NK-92 treated with Interleukin-12 subunit alpha and Interleukin-12 subunit beta, amount 100 ng/mL, for 24 hours (cell line): ENCODE results near the gene YTHDF1.

ENCODE experiments used
- DNase-seq: peaks from one replicate; lab custom pipeline; 2025; lab: John Stamatoyannopoulos, UW

Gene YTHDF1

DNA sequence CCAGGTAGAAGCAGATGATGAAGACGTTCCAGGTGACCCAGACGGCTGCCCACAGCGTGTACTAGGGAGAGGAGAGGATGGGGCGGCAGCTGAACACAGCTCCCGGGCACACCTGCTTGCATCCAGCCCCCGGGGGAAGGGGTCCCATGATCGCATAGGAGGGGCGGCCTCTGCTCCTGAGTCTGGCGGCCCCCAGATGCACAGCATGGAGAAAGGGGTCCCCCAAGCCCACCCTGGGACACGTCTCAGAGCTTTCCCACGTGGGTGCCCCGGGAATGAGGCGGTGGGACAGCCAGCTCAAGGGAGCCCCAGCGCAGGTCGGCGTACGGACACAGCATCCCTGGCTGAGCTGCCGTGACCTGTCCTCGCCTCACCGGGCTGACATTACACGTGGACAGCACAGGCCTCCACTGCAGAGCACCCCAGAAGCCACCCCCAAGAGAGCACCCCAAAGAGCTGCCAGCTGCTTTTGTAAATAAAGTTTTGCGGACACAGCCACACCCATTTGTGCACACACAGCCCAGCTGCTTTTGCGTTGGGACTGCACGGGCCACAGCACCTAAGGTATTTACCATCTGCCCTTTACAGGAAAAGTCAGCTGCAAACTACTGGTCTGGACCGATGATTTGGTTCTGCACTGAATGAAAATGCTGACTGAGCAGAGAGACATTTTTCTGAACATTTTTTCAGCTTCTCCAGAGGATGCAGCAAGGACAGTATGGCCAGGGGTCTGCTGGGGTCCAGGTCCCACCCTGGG is 33.1 kb upstream of the YTHDF1 start:
- no peak for DNase-seq

DNA sequence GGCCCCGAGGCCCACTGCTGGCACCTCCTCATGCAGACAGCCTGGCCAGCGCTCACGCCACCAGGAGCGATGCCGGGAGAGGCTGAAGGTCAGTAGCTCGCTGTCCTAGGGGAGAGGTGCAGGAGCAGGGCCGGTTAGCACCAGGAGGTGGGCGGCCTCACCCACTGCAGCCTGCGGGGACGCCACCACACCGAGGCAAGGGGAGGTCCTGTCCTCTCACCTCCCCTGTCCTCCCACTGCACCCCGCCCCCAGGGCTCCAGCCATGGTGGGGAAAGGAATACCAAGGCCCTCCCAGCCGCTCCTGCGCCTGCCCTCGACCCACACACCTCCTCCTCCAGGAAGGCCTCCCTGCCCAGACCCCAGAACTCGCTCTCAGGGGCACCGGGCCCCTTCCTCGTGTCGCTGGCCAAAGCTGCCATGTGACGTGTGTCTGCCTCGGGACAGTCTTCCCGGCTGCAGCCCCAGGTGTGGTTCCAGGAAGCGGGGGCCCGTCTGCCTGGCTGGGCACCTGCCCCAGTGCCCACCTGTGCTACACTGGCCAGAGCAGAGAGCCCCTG is 31.8 kb upstream of the YTHDF1 start:
- no peak for DNase-seq

DNA sequence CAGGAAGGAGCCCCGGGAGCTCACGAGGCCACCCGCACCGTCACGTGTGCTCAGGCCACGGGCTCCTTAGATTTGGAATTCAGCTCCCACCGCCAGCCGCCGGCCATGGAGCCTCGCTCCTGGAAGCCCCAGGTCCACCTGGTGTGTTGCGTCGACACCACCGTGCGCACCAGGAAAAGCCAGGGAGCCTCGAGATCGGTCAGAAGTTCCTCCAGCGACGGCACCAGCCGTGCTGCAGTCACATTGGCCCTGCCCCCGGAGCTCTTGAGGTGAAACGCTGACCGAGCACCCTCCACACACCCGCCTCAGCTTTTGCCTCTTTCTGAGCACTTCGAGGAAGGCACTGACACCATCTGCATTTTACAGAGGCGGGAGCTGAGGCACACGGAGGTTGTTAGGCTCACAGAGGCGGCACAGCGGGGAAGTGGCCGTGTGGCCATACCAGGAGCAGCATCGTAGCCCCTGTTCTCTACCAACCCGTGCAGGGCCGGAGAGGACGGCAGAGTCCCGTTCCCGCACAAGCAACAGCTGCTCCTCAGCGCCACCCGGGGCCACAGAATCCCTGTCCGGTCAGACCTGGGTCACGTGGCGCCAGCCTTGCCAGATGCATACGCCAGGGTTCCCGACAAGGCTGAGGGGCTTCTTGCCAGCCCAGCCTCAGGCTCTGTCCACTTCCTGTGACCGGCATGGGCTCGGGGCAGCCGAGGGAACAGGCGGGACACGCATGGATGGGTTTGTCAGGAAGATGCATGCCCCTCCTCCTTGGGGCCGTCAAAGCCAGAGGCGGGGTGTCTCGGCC is 30.8 kb upstream of the YTHDF1 start:
- no peak for DNase-seq

DNA sequence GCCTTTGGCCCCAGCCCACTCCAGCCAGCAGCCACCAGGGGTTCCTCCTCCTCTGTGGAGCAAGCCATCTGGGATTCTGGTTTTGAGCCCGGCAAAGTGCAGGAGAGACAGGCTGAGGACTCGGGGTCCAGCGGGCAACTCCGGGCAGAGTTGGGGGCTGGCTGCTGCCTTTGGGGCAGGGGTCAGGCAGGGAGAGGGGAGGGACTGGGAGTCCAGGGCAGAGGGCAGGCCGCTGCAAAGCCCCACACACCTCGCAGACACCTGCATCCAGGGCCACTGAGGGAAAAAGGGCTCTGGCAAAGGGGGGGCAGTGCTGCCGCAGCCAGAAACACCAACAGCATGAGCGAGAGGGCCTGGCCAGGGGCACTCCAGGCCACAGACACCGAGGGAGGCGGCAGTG is 28.5 kb upstream of the YTHDF1 start:
- no peak for DNase-seq

DNA sequence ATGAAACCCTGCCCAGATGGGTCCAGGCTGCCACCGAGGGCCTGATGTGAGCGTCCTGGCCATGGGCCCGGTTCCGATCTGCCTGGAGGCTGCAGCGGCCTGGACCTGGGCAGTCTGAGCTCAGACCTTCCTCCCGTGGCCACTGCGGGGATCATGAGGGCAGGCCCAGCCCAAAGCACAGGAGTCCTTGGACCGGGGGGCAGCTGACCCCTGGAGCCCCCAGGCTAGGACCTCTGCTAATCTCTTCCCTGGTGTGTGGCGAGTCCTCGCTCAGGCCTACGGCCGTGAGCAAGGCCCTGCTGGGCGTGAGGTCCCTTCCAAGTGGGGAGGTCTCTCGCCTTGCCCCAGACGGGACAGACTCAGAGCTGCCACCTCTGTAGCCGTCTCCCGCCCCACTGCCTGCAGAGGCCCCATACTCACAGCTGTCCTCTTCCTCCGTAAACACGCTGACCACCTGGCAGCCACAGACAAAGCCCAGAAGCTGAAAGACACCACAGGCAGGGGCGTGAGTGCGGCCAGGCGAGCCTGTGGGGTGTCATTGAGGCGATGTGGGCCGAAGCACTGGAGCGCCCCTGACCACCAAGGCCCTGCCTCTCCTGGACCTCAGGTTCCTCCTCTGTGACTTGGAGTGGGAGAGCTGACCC is 27.8 kb upstream of the YTHDF1 start:
- no peak for DNase-seq

DNA sequence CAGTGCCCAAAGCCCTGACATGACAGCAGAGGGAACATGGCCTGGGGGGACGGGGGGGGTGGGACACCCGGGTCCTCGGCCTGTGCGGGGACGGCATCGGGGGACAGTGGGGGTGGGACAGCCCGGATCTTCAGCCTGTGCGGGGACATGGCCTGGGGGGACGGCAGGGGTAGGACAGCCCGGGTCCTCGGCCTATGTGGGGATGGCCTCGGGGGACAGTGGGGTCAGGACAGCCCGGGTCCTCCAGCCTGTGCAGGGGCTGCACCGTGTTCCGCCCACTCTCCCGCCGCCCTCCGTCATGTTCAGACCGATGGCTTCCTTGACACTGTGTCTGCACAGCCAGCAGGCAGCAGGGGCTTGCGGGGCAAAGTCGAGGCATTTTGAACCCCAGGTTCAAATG is 26.8 kb upstream of the YTHDF1 start:
- DNase-seq, result no peak

DNA sequence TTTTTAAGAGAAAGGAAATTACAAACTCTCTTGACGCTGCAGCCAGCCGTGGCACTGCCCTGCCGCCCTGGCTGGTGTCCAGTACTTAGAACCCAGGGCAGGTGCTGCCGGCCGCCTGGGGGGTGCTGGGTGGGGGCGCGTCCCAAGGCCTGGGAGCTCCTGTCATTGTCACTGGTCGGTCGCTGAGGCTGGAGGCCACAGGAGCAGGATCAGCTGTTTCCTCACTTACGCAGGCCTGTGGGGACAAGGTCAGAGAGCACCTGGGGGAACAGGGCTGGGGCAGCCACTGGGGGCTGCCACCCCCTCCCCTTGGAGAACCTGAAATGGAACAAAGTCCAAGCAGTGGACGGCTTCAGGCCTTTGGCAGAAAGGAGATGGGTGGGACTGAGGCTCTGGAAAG is 25.3 kb upstream of the YTHDF1 start:
- DNase-seq, result no peak

DNA sequence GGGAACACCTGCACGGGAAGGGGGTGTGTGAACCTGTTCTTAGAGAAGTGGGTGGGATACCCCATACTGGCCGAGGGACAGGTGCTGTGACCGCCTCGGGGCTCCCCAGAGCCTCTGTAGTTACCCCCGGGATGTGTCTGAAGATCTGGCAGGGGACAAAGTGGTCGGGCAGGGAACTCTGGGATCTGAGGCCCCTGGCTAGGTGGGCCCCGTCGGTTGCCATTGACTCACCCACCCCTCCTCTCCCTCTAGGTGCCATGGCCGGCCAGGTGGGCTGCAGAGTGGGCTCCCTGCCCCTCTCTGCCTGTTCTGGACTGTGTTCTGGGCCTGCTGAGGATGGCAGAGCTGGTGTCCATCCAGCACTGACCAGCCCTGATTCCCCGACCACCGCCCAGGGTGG is 24.1 kb upstream of the YTHDF1 start:
- DNase-seq, result no peak

DNA sequence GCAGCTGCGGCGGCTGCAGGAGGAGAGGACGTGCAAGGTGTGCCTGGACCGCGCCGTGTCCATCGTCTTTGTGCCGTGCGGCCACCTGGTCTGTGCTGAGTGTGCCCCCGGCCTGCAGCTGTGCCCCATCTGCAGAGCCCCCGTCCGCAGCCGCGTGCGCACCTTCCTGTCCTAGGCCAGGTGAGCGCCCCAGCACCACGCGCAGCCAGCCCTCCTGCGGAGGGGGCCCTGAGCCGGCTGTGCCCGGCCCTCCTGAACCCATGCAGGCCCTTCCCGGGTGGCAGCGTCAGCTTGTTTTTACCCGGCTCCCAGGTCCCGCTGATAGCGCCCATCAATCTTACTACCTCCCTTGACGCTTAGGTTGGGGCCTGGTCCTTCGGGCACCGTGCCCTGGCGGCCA is 23.5 kb upstream of the YTHDF1 start:
- no peak for DNase-seq

DNA sequence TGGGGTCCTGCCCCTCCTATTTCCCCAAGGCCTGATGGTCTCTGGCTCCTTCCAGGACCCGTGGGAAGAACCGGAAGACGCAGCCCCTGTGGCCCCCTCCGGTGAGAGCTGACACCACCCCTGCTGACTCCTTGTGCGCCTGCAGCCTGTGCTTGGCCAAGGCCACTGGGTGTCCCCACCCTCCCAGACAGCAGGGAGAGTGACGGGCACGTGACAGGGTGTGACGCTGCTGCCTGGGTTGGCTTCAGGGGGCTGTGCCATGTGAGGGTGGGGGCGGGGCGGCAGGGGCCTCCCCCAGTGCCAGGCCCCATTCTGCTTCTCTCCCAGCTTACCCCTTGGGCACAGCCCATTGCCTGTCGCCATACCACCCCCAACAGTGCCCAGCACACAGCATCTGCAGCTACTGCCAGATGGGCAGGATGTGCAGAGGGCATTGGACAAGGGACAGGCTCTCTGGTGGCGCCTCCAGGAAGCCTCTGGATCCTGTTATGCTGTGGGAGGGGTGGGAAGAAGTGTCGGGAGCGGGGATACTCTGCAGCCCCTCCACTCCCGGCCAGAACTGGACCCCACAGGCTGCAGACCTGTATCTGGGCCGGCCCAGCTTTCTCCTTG is 22.7 kb upstream of the YTHDF1 start:
- no peak for DNase-seq

DNA sequence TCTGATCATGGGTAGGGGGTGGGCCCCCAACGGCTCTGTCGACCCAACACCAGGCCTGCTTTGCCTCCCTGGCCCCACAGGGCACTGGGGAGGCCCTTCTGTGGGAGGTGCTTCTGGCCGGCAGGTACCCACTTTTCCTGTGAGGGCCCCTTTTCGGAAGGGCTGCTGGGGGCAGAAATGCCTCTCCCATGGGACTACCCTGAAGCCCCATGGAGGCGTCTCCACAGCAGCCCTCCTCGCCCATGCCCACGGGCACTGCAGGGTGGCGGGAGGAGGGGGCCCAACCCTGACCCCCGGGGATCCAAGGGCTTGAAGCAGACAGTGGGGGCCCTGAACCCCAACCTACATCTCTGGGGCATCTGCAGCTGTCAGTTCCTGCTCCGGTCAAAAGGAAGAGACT is 22.1 kb upstream of the YTHDF1 start:
- DNase-seq, result no peak

DNA sequence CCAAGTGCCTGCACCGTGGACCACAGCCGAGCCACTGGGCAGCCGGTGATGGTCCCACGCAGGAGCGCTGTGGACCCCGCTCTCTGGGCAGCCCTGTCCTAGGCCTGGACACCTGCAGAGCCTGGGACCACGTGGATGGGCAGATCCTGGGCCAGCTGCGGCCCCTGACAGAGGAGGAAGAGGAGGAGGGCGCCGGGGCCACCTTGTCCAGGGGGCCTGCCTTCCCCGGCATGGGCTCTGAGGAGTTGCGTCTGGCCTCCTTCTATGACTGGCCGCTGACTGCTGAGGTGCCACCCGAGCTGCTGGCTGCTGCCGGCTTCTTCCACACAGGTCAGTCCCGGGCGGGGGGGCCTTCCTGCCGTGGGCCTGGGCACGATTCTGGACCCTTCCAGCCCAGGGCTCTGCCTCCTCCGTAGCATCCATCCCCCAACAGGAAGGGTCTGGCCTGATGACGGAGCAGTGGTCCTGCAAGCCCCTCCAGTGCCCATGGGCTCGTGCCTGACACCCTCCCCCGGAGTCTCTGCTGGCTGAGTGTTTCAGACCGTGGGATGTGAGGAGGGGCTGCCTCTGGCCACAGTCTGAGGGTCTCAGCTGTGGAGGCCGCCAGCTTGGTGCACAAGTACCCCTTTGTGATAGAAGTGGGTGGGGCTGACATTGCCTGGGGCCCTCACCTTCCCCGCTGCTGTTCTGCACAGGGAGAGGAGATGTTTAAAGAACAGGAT is 20.3 kb upstream of the YTHDF1 start:
- DNase-seq, result no peak

DNA sequence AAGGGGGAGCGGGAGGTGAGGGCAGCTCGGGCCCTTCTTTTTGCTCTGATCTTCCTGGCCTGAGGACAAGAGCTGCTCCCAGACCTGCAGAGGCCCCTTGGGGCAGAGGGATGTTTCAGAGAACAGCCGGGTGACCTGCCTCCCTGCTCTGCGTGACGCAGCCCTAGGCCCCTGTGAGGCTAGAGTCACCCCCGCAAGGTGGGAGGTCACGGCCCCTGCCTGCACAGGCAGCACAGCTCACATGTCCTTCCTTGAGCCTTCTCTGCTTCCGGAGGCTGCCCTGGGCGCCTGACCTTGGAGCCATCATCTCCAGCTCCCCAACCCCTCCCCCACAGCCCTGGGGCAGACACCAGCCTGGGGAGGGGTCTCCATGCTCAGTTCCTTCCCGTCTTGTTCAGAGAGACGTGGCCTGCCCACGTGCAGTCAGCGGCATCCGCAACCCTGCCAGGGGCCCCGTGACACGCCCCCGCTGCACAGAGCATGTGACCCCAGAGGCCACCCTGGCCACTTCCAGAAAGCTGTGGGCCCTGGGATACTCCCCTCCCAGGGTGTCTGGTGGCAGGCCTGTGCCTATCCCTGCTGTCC is 19.6 kb upstream of the YTHDF1 start, which contains the start of gene BIRC7:
Gene BIRC7 (plus strand): TSS at position 507 of the 585 bp plus-strand sequence. CDS start 192 bp downstream, outside the sequence.
- DNase-seq, result no peak

DNA sequence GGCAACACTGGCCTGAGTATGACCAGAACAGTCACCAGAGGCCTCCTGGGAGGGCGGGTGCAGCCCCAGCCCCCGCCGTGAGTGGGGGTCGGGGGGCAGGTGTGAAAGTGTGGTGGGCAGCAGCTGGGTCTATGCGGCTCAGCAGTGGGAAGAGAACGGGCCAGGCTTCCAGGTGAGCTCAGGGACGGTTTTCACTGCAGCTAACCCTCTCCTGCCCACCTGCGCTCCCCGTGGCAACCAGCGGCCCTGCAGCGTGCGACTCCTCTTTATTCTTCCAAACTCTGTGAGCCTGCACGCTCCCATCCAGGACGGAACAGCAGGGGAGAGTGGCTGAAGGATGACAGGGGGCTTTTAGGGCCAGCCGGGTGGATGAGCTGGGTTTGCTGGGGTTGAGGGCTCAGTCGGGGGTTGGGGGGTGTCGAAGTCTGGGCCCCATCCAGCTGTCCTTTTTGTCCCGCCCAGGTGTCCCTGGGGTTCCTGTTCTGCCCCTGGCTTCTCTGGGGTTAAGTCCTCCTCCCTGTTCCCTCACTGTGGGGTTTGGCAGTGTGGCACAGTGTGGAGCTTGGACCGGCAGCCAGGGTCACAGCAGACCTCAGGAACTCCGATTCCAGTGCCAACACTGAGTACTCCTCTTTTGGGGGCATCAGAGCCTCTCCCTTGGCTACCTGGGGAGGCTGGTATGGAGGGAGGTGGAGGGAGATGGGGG is 18.9 kb upstream of the YTHDF1 start:
- no peak for DNase-seq

DNA sequence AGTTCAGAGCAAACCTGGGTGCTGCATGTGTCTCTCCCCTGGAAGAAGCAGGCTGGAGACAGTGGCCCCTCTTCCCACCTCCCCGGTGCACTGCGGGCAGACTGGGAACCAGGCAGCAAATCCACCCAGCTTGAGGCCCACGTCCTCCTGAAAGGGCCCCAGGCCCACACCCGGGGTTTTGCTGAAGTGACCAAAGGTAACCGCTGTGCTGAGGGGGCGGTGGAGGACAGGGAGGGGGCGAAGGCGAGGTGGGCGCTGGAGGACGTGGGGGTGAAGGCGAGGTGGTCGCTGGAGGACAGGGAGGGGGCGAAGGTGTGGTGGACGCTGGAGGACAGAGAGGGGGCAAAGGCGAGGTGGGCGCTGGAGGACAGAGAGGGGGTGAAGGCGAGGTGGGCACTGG is 18.0 kb upstream of the YTHDF1 start:
- DNase-seq, result no peak

DNA sequence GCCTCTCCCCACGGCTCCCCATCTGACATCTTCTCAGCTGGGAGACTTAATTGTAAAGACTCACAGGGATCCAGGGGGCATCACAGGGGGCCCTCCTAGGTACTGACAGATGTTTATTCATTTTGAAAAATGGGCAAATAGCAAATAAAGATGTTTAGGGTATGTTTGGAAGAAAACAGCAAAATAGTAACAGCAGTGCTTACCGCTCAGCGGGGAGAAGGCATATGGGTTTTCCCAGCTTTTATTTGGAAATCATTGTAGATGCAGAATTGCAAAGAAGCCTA is 17.1 kb upstream of the YTHDF1 start:
- DNase-seq, result no peak

DNA sequence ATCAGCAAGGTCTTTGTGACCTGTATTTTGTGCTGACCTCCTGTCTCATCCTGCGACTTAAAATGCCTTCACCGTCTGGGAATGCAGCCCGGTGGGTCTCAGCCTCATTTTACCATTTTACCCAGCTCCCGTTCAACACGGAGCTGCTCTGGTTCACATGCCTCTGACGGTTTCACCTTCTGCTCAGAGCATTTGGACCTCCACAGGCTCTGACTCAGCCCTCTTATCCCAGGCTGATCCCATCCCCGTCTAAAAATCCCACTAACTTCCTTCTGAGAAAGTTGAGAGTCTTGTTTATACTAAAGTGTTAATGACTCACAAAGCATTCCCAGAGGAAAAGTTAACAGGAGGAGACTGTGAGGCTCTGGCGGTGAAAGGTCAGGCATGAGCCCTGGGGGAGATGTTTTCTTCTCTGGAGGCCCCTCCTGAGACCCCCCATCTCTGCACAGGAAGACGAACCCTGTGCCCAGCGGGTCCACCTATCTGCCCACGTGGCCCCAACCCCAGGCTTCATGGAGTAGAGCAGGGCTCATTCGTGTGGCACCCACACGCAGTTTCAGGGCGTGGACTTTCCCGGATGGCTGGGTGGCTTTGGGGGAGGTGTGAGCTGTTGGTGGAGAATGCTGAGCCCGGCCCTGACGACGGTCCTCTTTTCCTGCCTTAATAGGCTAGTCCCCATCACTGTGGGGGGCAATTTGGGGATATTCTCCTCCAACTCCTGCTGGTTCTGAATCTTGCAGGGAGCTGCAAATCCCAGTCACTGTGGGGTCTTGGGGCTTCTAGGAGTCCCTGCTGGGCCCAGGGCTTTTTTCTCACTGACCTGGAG is 16.5 kb upstream of the YTHDF1 start:
- DNase-seq, result no peak

DNA sequence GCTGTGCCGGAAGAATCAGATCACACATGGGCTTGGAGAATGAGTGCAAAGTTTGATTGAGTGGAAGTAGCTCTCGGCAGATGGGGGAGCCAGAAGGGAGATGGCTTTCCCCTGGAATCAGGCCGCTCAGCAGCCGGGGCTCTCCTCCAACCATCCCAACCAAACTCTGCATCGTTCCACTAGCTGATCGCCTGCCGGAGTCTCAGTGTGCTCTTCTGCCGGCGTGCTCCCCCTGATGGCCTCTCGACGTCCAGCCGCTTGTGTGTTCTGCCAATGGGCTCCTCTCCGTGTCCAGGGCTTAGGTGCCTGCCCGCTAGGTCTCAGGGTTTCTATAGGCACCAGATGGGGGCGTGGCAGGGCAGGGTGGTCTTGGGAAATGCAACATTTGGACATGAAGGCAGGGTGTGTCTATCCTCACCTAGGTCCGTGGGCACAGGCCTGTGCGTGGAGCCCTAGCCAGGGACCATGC is 14.9 kb upstream of the YTHDF1 start:
- no peak for DNase-seq

DNA sequence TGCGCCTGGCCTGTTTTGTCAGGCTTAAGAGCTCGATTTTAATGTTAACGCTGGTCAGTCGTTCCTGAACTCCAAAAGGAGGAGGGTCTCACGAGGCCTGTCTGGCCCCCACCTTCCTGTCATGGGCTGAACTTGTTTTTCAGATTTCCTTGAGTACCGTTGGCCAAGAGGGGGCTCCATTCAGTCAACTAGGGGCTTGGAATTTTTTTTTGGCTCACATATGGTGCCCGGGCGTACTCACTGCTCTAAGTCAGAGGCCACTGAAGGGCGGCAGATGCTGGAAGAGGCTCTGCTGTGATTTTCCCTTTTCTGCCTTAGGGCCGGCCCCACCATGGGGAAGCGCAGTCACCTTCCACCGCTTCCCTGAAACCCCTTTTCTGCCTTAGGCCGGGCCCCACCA is 12.9 kb upstream of the YTHDF1 start:
- DNase-seq, result no peak

DNA sequence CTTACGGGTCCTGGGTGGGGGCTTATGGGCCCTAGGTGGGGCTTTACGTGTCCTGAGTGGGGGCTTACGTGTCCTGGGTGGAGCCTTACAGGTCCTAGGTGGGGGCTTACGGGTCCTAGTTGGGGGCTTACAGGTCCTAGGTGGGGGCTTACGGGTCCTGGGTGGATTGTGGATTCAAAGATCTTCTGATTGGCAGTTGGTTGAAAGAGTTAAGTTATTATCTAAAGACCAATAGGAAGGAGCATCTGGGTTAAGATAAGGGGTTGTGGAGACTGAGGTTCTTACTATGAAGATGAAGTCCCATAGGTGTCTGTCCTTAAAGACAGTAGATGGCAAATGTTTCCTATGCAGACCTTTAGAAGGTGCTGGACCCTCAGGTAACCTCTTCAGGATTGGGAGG is 11.3 kb upstream of the YTHDF1 start:
- DNase-seq, result no peak
